ENCODE data around the gene EGFR.
A peak's percentile ranks its signal among the peaks of the same experiment; 100 is the strongest.

Gene EGFR

GRCh38 chr7:55065511-55066229 lies 46.9 kb downstream of the EGFR start:
- DNase-seq = no peak

DNA sequence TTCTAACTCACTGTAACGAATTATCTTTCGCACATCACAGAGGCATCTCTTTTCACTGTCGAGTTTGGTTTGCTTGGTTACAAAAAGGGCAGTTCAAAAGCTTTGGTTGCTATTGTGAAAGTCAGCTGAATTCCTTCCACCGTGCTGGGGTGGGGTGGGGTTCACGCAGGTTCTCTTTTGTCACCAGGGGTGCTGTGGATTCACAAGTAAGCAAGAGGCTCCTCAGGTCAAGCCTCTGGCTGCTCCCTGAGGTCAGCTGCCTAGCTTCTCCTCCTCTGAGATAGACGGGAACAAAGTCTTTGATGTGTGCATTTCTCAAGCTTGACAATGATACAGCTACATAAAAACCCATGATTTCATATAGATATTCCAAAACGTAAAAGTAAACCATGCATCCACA lies 47.7 kb downstream of the EGFR start:
- DNase-seq = no peak

DNA sequence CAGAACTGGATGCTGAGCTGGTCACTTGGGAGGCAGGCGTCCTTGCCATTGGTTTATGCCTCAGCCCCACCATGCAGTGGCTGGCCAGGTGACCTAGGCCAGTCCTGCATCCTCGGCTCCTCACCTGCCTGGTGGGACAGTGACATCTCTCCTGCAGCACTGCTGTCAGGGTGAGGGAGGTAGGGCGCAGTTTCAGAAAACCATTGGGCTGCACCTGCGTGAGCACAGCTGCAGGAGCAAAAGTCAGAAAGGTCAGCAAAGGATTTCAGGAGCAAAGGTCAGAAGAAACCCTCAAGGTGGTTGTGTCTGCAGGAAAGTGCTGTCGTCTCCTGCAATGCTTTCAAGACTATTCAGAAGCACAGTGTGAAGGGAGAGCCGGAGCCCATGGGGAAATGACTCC lies 48.1 kb downstream of the EGFR start:
- DNase-seq = no peak

GRCh38 chr7:55067748-55068147 lies 48.9 kb downstream of the EGFR start:
- DNase-seq = no peak

- DNase-seq = no peak
Measured at GRCh38 chr7:55069271-55069792, 50.5 kb downstream of the EGFR start.

GRCh38 chr7:55070271-55070743 lies 51.5 kb downstream of the EGFR start:
- DNase-seq = no peak

- DNase-seq = no peak
Measured at GRCh38 chr7:55070854-55071253, 52.0 kb downstream of the EGFR start.

GRCh38 chr7:55071411-55072175 lies 52.8 kb downstream of the EGFR start:
- DNase-seq = no peak

- DNase-seq = no peak
Measured at GRCh38 chr7:55072251-55072650, 53.4 kb downstream of the EGFR start.

GRCh38 chr7:55073051-55073511 lies 54.3 kb downstream of the EGFR start:
- no peak for DNase-seq

DNA sequence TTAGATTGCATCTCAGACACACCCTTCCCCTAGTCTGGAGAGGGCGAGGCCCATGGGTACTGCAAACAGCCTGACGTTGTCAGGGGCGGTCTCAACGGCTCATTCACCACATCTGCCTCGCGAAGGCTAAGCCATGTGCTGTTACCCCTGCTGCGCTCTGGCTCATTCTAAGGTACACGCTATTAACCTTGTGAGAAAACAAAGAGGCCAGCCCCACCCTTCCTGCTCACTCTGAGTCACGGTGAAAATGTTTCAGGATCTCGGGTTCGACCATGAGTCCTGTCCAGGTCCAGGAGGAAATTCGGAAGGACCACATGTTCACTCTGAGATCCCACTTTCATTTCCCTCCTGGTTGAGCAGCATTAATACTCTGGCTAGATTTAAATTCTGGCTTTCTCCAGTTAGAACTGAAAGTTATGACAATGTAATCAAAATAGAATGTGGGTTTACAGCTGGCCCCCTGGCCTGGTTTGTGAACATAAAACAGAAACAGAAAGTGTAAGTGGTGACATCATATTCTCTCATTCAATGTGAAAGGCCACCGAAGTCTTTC lies 55.2 kb downstream of the EGFR start:
- DNase-seq = peak in 1 of 2 experiments; percentile 2

DNA sequence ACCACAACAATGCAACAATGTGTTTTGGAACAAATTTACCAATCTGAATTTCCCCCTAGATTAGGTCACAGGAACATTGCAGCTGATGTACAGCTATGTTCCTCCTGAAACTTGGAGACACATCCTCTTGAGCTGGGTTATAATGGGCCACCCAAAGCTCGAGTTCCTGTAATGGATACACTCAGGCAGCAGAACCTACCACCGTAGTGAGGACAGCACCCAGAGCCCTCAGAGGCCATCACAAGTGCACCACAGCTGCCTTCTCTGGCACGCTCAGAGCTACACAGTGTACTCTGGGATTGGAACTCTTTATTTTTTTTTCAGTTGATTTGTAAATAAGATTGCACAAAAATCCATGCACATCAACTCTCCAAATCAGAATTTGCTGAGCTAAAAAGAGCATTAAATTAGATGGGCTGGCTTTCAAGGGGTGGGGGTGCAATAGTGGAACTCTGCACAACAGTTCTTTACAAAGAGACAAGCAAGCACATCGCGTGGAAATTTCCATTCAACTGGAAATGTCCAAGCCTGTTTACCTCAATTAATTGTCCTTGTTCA lies 56.7 kb downstream of the EGFR start:
- DNase-seq = no peak

- DNase-seq = no peak
Measured at GRCh38 chr7:55077561-55078410, 59.0 kb downstream of the EGFR start.

- no peak for DNase-seq
Measured at GRCh38 chr7:55078465-55079372, 59.9 kb downstream of the EGFR start.

GRCh38 chr7:55080000-55080623 lies 61.3 kb downstream of the EGFR start:
- no peak for DNase-seq

GRCh38 chr7:55081068-55081467 lies 62.3 kb downstream of the EGFR start:
- no peak for DNase-seq

DNA sequence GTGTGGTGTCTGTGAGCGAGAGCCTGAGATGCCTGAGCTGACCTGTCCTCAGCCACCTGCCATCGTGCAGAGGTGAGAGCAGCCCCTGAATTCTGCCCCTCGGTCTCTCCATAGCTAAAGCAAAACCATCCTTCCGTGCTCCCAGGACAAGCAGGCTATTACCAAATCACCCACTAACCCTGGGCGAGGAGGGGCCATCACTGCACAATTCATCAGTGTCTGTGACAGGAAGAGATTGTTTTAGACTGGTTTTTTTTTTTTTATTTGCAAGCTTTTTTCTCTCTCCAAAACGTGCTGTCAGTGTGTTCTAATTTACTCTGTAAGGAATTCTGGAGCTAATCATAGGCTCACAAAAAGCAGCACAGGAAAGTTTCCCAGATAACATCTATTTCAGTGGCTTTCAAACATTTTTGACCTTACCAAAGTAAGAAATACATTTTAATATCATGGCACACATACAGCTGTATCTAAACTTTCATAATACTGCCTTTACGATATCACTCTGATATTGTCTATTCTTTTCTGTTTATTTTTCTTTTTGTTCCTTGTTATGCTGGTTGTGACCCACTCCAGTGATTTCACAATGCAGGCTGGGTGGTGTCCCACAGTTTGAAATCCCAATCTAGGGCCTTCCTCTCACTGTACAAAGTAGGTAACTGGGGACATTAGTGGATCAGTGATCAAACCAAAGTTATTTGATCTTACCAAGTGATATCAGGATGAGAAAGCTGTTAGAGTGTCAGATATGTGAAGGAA lies 62.8 kb downstream of the EGFR start:
- DNase-seq = no peak

DNA sequence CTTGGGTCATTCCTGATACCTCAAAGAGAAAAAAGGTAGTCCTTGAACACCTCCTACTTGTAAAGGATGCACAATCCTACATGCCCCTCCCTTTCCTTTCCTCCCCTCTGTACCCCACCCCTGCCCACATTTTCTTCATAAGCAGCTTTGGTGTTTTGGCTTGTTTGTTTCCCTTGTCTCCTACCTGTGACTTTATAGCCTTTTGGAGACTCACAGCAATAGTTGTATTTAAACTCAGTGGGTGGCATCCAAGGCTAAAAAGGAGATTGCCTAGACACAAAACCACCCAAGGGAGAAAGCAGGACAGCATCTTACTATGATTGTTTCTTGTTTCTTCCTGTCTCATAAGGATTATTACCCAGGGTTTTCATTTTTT lies 63.4 kb downstream of the EGFR start:
- no peak for DNase-seq

- DNase-seq = no peak
Measured at GRCh38 chr7:55083206-55083605, 64.4 kb downstream of the EGFR start.

GRCh38 chr7:55084307-55084706 lies 65.5 kb downstream of the EGFR start:
- DNase-seq = no peak

Measured in stimulated activated CD4-positive, alpha-beta T cell treated with anti-CD3 and anti-CD28 coated beads, Interleukin-4, amount 100 ng/mL, for 4 hours (primary cell).